ENCODE results near the gene TMEM14C.

The TMEM14C gene

DNA sequence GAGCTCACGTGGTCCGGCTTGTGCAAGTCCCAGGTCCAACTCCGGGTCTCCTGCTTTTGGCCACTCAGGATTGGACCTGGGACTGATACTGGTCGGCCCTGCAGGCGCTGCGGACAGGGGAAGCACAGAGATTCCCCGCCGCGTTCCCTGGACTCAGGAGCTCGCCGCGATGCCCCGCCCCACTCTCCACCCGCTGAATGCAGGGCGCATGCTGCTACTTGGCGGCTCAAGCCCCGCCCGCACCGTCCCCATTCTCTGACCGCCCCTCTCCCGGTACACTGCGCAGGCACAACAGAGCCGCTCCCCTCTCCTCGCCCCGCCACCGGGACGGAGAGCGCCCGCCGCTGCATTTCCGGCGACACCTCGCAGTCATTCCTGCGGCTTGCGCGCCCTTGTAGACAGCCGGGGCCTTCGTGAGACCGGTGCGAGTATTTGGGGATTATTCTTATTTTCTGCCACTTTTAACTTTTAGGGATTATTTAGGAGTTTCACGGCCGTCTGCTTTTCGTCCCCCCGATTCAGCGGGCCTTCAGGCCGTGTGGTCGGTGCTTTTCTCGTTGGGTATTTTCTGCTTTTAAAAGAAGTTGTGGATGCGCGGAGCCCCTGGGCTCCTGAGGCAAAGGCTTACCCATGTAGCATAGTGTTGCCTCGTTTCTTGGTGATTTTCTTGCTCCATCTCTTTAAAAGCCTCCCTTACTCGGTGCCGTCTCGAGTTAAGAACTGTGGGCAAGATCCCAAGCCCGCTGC lies at the start of gene TMEM14C:
Gene TMEM14C (plus strand): TSS at position 251 of the 747 bp plus-strand sequence. CDS start 1,544 bp downstream, outside the sequence.
- peak; percentile 97 for DNase-seq

DNA sequence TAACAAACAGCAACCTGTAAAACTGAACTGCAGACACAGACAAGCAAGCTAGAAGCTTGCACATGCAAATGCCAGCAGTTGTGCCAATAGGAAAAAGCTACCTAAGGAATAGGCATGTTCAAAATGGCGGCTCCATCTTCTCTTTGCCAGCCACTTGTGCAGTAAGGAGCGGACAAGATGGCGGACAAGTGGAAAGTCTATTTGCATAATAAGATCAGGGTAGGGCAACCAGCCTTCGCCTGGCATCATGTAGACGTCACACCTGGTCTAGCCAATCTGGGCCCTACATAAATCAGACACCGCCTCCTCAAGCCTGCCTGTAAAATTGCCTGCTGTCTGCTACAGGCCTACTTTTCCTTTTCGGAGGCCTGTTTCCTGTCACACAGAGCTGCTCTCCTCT lies 46.5 kb upstream of the TMEM14C start:
- DNase-seq: no peak

DNA sequence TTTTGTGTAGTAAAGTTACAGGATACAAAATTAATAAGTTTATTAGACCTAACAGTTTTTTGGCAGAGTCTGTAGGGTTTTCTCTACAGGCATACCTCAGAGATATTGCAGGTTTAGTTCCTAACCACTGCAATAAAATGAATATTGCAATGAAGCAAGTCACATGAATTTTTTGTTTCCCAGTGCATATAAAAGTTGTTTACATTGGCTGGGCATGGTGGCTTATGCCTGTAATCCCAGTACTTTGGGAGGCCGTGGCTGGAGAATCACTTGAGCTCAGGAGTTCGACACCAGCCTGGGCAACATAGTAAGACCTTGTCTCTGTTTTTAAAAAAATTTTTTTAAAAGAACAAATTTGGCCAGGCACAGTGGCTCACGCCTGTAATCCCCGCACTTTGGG lies 44.4 kb upstream of the TMEM14C start:
- DNase-seq: no peak

DNA sequence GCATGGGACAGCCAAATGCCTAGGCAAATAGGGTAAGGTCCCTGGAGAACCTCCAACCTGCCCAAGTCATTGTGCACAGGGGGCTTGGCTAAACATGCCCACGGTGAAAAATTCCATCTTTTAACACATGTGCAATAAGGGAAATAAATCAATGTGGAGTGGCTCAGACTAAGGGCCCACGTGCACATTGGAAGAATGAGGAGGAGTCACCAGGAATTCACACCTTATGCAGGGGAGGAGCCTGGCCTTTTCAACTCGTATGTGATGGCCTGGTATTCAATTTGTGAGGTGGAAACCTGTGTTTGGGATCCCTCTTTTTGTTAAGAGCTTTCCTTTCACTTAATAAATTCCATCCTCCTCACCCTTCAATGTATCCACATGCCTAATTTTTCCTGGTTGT lies 41.1 kb upstream of the TMEM14C start:
- no peak for DNase-seq

DNA sequence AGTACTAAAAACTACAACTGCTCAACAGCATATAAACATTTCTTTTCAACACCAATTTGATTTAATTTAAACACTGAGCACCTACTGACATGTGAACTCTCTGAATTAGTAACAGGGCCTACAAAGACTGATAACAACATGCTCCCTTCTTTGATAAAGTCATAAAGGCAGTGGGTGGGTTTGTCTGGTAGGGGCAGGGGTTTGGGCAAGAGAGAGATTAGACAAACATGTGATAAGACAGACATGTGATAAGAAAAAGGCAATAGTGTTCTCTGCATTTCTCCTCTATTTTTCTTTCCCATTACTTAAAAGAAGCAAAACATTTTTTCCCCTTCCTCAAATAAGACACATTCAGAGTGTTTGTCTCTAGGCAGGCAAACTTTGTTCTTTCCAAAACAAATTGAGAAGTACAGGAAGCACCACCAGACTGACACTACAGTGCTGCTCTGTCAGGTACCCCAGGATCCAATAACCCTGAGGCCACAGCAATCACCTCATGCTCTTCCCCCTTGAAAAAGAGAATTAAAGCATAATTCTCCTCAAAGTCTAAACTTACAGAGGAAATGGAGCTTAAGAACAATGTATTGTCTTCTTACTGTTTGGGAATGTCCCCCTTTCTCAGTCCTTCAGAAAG lies 40.4 kb upstream of the TMEM14C start:
- no peak for DNase-seq

DNA sequence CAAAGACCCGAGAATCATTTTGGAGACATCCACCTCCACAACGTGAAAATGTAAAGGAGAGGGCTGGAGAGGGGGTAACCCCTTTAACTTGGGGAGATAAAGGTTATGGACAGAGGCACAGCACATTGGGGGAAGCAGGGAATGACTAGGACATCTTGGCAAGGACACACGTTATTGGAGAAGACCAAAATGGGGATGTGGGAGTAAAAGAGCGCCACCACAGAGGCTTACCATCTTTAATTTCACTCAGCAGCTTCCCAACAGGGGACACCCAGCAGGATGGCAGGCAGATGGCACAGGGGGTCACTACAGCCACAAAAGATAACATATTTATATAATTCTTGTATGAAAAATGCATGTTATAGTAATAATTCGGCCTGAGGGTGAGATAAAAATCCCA lies 38.3 kb upstream of the TMEM14C start:
- DNase-seq: no peak

DNA sequence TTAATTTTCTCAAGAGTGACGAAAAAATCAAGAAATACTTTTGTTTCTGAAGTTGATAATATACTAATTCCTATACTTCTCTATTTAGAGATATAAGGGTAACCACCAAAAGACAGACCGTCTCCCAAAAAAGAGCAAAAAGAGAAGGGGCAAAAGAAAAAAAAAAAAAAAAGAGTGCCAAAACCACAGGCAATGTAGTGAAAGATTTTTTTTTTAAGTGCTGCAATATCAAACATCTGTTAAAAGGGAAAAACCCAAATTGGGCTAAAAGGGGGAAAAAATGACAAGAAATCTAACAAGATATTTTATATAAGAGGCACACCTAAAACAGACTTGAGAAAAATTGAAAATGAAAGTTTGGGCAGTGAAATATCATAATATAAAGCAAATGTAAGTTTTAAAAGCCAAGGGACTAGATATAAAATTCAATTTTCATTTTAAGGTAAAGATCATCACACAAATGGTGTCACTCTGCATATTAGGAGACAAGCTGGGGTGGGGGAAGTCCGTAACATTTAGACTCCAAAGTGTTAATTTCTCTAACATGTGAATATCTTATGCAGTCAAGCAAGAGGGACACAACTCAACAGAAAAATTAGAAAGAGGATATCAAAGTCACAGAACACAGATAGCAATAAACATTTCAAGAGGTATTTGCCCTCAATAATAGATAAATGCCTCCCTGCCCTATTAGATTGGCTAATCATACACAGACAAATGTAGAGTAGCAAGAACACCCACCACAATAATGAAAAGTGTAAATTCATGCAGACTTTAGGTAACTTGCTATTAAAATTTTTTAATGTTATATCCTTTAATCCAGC lies 37.6 kb upstream of the TMEM14C start:
- DNase-seq: no peak

DNA sequence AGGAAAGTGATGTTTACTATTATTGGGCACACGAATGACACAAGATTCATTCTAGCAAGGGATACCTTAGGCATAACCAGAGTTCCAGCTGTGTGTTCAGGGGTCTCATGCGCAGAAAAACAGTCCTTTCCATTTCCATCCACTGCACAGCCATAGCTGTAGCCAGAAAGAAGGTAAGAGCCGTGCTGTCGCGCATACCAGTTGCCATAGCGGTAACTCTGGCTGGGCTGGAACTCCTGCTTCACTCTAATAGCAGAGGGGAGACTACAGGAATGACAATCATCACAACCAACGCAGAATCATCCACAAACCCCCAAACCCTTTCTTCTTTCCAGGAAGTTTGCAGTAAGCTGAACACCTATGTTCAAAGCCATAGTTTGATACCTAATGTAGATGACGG lies 36.0 kb upstream of the TMEM14C start:
- DNase-seq: no peak

DNA sequence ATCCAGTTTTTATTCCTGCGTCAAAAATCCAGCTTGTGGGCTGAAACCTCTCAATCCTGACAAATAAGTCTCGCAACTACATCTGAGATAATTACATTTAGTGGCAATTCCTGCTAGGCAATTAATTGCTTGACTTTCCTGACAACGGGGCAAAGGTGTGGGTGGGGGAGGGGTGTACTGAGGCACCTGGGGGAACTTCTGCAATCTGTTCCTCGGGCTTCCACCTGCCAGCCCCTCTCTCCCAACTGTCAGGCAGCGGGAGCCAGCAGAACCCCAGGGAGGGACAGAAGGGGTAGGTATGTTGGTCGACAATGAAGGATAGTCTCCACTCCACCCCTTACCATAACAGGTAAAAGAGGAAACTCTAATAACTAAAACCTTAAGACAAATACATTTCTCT lies 35.3 kb upstream of the TMEM14C start:
- no peak for DNase-seq

DNA sequence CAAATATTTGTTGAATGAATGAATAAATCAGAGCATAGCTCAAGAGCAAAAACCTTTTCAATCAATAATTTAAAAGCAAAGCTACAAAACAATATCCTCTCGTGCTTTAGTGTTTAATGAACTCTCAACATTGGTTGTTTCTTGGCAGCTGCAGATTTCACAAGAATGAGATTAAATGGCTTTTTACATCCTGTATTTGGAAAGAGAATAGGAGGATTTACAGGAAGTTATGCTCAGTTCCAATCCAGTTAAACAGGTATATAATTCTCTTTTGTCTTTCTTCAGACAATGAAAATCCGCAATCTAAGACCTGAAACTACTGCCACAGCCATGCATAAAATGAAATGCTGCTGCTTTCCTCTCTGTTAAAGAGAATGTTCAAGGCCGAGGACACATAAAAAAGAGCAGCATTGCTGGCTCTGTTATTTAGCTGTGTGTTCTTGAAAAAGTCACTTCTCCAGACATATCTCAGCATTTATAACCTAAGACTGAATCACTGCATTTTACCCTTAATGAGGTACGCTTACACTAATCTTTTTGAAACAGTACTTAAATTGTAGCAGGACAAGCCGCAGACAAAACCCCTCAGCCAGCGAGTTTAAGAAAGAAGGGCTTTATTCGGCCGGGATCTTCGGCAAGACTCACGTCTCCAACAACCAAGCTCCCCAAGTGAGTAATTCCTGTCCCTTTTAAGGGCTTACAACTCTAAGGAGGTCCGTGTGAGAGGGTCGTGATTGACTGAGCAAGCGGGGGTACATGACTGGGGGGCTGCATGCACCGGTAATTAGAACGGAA lies 32.0 kb upstream of the TMEM14C start:
- DNase-seq: no peak

DNA sequence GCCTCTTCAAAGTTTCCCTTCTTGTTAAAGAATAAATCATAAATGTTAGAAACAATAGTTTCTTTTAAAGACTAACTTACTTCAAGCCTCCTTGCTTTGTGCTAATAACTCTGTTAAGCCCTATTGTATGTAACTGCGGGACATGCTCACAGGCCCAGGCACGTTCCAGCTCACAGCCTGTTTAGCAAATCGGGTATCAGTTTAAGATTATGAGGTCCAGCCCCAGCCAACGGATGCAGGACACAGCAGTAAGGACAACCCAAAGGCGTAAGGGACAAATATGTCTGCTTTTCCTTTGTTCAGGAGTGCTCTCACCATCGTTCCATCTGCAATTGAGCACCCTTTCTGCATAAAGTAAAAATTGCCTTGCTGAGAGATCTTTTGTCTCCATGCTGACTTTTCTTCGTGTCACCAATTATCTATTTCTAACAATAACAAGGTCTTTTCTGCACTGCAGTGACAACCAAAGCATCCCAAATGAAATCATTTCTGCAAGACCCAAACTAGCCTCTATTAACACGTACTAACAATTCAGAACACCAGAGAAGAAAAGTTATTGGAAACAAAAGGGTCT lies 29.8 kb upstream of the TMEM14C start:
- no peak for DNase-seq

DNA sequence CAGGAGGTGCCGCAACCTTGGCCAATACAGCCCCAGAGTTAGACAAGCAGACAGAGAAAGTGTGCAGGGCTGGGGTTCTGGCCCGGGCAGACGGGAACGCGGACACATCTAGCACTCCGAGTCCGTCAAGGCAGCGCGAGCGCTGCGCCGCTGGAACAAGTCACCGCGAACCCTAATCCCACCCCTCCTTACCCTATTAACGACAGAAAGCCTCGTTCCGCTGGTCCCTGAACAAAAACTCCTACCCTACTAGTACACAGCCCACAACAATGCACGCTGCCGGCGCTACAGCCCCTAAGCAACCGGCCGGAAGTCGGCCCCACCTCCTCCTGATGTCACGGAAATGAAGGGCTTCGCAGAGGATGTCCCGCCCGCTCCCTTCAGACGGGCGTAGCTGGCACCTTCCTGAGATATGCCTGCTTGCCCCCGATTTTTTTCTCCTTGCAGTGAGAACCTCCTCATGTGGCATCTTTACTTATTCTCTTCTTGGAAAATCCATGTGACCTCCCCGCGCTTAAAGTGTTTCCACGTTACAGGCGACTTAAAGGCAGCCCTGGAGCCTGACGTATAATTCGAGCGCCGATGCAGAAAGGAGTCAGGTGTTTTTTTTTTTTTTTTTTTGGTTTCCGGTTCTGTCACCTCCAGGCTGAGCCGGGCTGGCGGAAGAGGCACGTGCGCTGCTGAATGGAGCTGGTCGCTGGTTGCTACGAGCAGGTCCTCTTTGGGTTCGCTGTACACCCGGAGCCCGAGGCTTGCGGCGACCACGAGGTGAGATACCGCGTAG lies 28.4 kb upstream of the TMEM14C start, which contains the start of the genes C6orf52 and PAK1IP1:
Gene C6orf52 (minus strand): TSS at position 315 of the 784 bp plus-strand sequence. CDS start 7,066 bp downstream, outside the sequence.
Gene PAK1IP1 (plus strand): TSS at position 671 of the 784 bp plus-strand sequence. CDS start 14 bp downstream, at position 685.
- DNase-seq: peak; percentile 94

DNA sequence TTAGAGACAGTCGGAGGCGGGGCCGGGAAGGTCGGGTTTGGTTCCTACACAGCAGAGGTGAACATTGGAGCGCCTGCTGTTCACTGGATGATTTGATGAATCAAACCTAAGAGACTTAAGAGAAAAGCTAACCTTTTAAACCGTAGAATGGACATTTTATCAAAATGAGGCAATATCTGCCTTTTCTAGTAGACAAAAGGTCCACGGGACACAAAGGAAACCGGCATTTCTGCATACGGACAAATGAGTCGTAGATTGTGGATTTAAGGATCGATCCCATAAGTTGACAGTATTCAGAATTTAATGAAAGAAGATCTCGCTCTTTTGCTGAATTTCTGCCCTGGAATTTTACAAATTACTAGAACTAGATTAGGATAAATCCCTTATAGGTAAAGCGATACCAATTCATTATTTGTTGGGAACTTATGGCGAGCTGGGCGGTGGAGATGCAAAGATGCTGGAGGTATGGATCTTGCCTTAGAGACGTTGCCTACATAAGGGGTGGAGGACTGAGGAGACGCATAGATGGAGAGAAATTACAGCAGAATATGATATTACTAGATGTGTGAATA lies 27.7 kb upstream of the TMEM14C start:
- DNase-seq: no peak

DNA sequence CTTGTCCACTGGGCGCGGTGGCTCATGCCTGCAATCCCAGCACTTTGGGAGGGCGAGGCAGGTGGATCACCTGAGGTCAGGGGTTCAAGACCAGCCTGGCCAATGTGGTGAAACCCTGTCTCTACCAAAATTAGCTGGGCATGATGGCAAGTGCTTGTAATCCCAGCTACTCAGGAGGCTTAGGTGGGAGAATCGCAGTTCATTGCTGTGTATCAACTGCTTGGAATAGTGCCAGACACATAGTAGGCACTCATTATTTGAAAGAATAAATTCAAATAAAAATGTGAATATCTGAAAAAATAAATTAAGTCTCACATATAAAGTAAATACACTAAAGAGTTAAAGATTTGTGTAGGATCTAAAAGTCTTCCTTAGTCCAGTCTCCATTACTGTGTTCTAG lies 26.2 kb upstream of the TMEM14C start:
- DNase-seq: no peak

DNA sequence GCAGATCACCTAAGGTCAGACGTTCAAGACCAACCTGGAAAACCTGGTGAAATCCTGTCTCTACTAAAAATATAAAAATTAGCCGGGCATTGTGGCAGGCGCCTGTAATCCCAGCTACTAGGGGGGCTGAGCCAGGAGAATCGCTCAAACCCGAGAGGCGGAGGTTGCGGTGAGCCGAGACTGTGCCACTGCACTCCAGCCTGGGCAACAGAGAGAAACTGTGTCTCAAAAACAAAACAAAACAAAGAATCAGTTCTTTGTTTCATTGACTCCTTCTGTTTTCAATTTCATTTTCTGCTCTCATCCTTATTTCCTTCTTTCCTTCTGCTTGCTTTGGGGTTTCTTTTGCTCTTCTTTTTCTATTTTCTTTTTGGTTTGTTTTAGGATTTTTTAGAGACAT lies 8.9 kb upstream of the TMEM14C start:
- DNase-seq: no peak

DNA sequence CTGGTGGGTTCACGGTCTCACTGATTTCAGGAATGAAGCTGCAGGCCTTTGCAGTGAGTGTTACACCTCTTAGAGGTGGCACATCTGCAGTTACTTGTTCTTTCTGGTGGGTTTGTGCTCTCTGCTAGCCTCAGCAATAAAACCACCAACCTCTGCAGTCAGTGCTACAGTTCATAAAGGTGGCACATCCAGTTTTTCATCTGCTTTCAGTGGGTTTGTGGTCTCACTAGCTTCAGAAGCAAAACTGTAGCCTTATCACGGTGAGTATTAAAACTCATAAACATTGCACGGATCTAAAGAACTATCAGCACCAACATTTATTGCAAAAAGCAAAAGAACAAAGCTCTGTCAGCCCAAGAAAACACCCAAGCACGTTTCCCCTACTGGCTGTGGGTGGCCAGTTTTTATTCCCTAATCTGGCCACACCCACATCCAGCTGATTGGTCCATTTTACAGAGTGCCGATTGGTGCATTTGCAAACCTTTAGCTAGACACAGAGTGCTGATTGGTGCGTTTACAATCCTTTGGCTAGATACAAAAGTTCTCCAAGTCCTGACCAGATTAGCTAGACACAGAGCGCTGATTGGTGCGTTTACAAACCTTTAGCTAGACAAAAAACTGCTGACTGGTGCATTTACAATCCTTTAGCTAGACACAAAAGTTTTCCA lies 3.4 kb upstream of the TMEM14C start:
- DNase-seq: peak; percentile 49

DNA sequence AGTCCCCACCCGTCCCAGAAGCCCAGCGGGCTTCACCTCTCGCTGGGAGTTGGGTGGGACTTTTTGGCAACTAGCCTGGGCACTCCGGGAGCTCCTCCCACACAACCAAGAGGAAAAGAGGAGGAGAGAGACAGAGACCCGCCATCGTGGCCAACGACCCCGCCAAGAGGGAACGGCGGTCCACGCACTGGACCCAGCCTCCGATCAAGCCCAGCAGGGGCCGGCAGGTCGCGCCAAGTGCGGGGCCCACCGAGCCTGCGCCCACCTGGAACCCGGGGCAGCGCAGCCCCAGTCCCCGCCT lies 3.0 kb upstream of the TMEM14C start:
- DNase-seq: no peak

DNA sequence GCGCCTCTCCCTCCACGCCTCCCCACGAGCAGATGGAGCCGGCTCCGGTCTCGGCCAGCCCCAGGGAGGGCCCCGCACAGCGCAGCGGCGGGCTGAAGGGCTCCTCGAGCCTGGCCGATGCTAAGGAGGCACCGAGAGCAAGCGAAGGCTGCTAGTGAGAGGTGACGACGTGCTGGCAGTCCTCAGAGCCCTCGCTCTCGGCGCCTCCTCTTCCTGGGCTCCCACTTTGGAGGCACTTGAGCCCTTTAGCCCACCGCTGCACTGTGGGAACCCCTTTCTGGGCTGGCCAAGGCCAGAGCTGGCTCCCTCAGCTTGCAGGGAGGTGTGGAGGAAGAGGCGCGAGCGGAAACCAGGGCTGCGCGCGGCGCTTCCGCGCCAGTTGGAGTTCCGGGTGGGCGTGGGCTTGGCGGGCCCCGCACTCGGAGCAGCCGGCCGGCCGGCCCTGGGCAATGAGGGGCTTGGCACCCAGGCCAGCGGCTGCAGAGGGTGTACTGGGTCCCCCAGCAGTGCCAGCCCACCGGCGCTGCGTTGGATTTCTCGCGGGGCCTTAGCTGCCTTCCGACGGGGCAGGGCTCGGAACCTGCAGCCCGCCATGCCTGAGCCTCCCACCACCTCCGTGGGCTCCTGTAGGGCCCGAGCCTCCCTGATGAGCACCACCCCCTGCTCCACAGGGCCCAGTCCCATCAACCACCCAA lies 2.5 kb upstream of the TMEM14C start:
- peak; percentile 67 for DNase-seq

DNA sequence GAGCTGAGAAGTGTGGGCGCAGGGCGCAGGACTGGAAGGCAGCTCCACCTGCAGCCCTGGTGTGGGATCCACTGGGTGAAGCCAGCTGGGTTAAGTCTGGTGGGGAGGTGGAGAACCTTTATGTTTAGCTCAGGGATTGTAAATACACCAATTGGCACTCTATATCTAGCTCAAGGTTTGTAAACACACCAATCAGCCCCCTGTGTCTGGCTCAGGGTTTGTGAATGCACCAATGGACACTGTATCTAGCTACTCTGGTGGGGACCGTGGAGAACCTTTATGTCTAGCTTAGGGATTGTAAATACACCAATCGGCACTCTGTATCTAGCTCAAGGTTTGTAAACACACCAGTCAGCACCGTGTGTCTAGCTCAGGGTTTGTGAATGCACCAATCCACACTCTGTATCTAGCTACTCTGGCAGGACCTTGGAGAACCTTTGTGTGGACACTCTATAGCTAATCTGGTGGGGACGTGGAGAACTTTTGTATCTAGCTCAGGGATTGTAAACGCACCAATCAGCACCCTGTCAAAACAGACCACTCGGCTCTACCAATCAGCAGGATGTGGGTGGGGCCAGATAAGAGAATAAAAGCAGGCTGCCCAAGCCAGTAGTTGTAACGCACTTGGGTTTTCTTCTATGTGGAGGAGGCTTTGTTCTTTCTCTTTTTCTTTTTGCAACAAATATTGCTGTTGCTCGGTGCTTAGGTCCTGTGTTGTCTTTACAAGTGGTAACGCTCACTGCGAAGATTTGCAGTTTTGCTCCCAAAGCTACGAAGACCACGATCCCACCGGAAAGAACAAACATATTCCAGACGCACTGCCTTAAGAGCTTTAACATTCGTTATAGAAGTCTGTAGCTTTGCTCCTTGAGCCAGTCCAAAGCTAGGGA lies 1.7 kb upstream of the TMEM14C start:
- peak; percentile 13 for DNase-seq

All from stimulated activated CD4-positive, alpha-beta T cell treated with anti-CD3 and anti-CD28 coated beads, Interleukin-15, amount 100 ng/mL, for 24 hours (primary cell).